ENCODE measurements around the gene CLMN.

Gene CLMN

DNA sequence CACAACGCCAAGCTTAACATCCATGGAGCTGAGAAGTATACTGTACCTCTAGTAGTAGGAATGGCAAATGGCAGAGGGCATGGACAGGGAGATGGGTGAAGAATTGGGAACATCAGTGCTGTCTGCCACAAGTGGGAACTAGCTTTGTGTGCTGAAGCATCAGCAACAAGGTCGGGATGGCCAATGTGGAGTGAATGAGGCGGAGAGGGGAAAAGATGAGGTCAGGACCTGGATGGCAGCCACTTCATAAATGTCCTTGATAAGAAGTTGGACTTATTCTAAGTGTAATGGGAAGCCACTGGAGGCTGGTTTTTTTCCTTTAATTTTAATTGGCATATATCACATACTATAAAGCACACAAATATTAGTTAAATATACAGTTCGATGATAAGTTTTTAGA, 21.9 kb upstream of the CLMN start:
- no peak for DNase-seq

DNA sequence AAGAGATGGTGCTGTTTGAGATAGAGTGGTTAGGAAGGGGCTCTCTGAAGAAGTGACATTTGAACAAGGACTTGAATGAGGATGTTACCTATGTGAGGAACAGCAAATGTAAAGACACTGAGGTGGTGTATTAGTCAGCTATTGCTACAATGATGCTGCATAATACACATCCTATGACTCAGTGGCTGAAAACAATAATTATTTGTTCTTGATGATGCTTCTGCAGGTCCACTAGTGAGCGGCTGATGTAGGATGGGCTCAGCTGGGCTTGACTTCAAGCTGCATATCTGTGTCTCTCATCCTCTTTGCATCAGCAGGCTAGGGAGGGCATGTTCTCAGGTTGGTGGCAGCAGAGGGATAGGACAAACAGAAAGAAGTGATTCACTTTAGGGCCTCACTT, 21.4 kb upstream of the CLMN start:
- no peak for DNase-seq

DNA sequence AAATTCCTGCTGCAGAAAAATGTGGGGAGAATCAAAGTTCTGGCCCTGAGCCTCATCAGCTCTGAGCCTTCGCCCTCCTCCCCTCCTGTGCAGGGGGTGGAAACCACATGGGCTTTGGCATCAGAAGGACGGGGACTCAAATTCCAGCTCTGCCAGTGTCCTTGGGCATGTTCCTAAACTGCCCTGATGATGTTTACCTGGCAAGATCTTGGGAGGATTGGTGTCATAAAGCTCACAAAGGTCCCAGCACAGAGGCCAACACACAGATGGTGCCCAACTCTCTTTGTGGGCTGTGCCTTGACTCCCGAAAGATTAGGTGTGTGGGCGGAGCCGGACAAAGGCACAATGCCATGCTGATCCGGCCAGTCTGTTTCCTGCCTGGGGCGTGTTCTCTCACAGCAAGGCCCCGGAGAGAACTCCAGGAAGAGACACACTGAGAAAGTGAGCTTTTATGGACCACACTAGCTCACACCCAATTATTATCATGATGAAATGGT, 20.5 kb upstream of the CLMN start:
- no peak for DNase-seq

DNA sequence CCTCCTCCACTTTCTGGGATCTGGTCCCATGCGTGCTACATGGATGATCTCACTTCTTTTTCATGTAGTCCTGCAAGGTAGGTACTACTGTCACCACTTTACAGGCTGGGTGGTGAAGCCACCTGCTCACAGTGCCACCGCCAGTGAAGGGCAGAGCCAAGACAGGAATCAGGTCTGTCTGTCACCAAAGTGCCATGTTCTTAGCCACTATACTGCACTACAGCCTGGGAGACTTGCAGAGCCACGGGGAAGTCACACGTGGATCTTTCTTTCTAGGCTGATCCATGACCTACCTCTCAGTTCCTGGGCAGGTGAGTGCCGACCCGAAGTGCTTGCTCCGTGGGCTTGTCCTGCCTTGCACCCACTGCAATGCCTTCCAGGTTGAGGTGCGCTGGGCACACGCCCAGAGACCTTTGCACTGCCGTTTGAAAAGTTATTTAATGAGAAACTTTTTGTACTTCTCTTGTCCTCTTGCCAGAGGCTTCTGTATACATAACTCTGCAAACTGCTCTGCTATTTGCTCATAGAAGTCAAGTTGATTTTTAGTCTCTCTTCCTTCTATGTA, 19.7 kb upstream of the CLMN start:
- DNase-seq = no peak

DNA sequence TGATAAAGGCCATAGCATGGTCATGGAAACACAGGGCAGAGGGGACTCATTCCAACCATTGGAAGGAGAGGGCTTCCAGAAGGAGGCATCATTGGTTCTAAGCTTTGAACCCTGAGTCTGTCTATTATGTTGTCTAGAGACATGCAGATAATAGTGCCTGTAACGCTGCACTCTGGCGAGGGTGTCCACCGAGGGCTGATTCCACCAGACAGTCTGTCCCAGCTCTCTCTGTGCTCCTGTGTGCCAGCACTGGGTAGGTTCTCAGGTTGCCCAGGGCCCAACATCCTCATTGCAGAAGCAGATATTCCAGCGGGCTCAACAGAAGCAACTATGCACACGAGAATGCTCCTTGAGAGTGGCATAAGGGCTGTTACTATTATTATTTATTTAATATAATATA, 18.7 kb upstream of the CLMN start:
- no peak for DNase-seq

DNA sequence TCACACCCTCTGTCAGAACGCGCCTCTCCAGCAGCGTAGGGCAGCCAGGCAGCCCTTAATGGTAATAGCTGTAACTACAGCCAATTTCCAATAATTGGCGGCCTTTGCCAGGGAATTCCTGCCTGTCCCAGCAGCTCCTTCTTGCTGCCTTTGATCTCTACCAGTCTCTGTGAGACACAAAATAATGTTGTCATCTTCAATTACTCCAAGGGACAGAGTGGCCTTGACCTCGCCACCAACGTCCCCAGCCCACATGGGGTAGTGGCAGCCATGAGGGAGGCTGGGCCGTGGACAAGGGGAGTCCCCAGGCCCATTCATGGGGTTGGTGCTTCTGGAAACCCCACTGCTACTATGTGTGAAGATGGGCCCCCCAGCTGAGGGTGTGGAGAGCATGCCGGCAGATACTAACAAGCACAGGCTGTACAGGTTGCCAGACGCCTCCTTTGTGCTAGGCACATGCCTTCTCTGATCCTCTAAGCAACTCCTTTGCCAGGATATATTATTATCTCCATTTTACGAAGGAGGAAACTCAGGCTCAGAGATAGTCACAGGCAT, 17.4 kb upstream of the CLMN start:
- DNase-seq = no peak

DNA sequence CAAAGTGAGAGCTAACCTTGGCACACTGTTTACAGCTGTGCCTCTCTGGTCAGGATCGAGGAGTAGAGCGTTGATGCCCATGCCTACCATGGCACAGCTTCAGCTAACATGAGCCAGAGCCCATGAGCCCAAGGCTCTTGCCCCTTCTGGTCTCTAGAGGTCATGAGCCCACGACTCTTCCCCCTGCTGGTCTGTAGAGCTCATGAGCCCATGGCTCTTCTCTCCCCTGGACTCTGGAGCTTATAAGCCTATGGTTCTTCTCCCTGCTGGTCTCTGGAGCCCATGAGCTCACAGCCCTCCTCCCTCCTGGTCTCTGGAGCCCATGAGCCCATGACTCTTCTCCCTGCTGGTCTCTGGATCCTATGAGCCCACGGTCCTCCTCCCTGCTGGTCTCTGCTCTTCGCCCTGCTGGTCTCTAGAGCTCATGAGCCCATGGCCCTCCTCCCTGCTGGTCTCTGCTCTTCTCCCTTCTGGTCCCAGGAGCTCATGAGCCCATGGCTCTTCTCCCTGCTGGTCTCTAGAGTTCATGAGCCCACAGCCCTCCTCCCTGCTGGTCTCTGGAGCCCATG, 16.6 kb upstream of the CLMN start:
- DNase-seq = no peak

DNA sequence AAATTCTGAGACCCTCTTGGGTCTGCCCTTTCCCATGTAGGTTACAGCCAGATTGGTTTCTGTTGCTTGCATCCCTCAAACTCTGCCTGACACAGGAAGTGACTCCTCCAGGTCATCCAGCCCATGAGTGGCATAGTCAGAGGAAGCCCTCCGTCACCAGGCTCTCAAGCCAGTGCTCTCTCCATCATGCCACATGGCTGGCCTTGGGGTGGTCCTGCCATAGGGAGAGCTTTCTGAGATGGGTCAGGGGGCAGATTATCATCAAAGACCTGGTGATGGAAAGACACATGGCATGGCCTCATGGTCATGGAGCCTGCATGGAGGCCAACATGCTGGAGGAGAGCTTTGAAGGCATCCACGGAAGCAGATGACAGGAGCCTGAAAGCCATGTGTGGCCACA, 15.4 kb upstream of the CLMN start:
- no peak for DNase-seq

DNA sequence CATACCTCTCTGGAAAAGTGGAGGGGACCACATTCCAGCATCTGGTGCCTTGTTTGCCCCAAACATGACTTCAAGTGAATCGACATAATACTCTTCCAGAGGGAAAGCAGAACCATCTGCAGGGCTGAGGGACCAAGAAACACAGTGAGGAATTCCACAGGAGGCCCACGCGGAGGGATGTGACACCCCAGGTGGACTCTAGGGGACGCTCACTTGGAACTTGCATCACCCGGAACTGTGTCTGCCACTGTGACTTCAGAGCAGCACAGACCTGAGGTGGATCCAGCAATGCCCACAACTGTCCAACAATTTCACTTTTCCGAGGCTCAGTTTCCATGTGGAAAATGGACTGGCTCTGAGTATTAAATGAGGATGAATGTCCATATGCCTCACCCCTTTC, 14.3 kb upstream of the CLMN start:
- no peak for DNase-seq

DNA sequence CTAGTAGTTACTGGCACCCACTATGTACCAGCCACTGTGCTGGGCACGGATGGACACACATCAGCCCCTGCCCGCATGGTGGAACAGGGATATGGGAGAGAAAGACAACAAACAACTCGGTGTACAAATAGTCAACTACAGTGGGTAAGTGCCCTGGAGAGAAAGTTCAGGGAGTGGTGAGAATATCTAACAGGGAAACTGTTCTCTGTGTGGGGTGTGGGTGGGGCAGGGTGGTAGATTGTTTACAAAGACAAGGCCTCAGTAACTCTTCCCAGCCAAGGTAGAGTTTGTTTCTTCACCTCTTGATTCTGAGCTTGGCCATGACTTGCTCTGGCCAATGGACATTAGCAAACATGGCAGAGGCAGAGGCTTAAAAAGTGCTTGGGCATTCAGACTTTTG, 12.9 kb upstream of the CLMN start:
- DNase-seq = no peak

DNA sequence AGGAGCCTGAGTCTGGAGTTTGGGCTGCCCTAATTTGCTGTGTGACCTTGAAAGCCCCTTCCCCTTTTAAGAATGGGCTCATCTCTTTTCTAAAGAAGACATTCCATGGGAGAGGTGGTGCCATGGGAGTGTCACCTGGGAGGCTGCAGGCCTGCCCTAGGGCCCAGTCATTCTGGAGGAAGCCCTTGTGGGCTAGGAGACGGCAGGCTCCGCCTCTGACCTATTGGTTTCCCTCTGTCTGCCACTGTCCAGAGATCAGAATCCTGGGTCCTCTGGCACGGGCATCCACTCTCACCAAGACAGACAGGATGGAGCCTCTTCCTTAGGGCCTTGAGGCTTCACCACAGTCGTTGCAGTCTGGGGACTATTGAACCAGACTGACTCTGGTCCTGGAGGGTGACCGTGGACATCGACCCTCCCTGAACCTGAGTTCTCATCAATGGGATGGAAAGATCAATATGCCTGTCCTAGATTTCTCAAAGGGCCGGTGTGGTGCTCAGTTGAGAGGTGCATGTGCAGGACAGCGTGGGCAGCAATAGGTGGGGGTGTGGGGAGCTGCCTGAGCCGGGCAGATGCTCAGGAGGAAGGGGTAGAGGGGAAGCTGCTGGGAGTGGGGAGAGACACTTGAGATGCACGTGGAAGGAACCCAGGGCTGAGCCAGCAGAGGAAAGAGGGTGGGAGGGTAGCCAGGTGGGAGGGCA, 12.2 kb upstream of the CLMN start:
- no peak for DNase-seq

DNA sequence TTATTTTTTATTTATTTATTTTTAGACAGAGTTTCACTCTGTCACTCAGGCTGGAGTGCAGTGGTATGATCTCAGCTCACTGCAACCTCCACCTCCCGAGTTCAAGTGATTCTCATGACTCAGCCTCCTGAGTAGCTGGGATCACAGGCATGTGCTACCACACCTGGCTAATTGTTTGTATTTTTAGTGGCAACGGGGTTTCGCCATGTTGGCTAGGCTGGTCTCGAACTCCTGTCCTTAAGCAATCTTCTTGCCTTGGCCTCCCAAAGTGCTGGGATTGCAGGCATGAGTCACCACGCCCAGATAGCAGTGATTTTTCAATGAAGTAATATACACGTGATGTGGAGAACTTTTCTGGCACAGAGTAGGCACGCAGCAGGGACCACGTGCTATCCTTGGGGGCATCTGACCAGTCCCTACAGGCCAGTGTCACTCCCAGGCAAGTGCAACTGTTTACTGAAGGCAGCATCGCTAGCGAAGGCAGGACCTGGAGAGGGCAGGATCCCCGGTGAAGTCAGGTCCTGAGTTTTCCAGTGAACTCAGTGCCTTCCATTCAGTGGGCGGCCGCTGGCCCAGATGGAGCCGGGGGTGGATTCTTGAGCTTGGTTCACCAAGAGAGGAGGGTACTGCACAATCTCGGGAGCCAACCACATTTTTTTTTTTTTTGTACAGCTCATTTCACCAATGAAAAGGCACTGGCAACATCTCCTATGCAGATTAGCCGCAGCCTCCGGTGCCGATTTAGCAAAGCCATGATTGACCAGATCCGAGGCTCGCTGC, 11.1 kb upstream of the CLMN start:
- DNase-seq = no peak

DNA sequence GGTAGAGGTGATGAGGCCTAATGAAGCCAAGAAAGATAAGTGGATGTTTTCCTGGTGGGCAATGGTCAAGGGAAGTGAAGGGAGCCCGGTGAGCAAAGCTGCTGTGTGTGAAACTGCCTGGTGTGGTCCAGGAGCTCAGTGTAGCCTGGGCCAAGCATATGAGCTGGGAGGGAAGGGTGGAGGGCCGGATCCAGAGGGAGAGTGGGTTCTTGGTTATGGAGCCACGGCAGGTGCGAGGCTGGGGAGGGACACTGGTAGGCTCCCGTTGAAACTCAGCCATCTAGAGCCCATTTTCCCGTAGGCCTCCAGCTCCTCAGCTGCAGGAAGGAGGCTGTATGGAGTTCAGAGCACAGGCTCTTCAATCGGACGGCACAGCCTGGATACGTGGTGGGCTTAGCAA, 10.2 kb upstream of the CLMN start:
- no peak for DNase-seq

DNA sequence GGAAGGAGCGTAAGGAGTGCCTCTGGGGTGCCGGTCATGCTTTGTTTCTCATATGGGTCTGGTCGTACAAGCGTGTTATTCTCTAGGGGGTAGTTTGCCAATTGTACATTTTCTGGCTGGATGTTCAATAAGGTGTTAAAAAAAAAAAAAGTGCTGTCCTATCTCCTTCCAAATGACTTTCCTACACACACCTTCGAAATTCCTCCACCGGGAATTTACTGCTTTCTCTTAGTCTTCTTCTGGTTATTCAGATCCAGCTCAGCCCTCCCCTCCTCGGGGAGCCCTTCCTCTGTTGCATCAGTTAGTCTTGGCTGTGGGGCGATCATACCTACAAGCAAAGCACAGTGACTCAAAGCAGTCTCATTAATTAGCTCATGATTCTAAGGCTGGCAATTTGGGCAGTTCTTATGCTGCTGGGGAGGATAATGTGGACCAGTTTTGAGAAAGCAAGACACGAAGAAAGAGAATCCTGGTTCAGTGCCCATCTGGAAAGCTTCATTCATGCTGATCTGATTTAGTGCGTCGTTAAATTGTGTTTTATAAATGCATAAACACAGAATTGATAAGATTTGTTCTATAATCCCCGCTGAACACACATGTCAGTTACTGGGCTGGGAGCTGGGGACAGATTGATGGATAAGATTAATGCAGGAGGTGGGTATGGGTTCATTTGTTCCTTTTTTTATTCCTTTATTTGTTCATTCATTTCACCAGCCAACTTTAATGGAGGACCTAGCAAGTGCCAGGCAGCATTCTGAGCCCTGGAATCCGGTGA, 9.2 kb upstream of the CLMN start:
- no peak for DNase-seq

DNA sequence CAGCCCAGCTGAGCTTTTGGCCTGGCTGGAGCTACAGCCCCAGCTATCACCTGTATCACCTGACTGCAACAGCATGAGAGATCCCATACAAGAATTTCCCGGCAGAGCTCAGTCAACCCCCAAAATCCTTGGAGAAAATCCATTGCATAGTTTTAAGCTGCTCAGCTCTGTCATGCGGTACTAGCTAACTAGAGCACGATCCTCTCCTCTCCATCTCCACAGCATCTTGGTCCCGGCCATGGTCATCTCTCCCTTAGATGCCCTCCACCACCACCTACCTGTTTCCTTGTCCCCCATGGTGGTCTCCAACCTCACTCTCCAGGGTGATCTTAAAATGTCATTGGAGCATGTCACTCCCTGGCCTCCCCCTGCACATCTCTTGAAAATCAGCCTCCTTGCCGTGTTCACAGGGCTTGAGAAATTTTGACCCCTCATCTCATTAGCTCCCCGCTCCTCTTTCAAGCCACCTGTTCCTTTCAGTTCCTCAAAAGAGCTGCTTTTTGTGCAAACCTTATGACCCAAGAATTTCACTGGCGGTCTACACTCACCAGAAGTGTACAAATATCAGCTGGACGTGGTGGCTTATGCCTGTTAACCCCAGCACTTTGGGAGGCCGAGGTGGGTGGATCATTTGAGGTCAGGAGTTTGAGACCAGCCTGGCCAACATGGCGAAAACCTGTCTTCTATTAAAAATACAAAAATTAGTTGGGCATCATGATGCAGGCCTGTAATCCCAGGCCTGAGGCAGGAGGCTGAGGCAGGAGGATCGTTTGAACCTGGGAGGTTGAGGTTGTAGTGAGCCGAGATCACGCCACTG, 8.1 kb upstream of the CLMN start:
- no peak for DNase-seq

DNA sequence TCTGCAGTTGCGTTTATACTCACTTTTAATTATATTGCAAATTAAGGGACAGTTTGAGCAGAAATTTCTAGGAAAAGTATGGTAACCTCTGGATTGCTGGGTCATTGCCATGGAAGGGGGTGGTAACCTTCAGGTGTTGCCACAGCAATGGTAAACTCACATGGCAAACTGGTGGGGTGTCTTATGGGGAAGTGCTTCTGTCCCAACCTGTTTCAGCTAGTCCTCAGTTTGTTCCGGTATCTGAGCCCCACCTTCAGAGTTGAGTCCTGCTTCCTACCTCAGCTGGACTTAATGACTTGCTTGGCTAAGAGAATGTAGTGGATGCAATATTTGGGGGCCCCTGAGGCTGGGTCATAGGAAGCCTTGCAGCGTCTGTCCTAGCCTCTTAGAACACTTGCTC, 7.3 kb upstream of the CLMN start:
- DNase-seq = no peak

DNA sequence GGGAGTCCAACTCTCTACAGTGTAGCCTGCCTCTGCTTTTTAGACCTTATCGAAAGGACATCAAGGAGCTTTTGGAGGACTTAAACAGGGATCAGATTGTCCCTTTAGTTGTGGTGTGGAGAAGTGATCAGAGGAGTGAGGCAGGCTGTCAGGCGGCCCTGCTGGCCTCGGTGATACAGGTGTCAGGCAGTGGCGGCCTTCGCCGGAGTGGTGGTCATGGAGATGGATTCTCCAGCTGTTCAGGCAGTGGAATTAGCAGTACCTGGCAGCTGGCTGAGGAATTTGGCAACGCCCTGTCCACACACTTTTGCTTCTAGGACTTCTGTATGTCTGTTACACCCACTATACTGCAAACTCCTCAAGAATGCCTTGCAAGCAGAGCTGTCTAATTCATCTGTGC, 4.2 kb upstream of the CLMN start:
- no peak for DNase-seq

DNA sequence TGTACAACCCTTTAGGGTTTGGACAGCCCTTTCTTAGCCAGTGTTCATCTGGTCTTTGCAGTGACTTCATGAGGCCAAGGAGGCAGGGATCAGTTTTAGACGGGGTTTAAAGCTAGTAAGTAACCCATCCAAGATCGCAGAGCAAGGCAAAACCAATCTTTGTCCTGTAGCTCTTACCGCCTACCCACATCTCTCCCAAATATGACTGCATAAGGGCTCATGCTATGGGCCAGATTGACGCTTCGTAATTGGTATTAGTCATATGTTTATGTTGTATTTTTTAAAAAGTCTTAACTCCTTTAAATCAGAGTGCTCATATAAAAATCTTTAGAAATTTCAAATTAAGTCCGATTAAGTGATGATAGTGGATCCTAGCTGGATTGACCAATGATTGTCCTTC, 3.7 kb upstream of the CLMN start:
- DNase-seq = no peak

DNA sequence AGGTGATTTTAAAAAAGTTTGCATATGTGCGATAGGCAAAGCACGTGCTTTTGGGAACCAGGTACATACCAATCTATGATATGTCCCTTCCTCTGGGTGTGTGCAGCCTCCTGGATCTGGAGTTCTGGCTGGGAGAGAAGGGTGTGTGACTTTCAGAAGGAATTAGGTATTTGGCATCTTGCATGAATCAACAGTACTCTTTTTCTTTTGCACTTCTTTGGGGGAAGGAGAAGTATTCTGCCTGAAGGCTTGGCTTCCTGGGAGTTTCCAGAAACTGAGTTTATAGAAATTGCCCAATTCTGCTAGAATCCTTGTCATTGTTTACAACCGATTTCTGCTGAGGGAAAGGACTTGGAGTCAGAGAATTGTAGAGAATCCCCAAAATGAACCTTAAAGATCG, 2.9 kb upstream of the CLMN start:
- DNase-seq = no peak

DNA sequence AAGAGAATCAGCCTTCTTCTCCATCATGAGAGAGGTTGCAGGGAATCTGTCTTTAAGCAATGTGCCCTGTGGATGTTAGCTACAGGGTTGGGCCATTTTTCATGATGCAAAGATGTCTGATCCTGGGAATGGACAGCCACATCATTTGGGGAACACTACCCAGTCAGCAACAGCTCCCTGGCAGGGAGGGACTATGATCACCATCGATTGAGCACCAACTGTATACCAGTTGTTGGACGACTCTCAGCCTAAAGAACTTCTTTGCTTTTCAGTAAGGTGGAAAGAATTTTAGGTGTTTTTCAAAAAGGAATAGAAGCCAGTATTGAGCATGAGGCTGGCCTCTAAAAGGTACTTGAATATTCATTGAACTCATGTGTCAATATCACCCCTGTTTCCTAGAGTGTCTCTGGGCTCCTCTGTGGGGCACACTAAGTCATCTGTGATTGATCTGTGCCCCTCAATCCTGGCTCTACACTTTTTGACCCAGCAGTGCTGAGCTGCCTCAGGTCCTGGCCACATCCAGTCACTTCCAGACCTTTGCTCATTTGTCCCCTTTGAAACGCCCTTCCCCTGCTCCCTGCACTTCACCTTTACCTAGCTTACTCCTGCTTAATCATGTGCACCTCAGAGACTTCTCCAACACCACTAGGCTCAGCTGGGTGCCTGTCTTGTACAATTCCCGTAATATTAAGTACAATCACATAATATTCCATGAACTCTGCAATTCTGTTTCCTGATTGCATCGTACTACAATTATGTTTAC, 2.2 kb upstream of the CLMN start:
- no peak for DNase-seq

DNA sequence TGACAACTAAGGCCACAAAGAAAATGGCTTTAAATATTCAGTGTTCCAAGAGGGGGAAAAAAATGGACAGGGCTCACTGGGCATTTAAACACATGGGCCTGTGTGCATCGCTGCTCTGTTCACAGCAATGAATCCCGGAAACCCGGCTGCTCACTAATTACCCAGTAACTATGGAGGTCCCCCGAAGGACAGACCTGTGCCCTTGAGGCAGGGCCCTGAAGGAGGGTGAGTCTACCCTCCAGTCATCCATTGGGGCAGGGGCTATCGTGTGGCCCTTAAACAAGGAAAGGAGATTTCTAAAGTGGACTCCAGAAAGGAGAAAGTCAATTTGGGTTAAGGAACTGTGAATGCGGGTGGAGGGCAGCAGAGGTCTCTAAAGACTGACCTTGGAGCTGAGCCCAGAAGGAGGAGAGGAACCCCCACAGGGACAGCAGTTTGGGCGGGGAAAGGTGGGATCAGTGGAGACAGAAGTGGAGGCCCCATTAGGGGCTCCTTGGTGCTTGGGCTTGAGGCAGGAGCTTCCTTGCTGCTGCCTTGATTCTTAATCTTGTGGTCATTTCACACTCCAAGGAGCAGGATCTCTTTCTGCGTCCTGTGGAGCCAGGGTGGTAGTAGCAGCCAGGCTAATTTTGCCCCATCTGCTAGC, 1.4 kb upstream of the CLMN start:
- no peak for DNase-seq

Data from activated CD8-positive, alpha-beta memory T cell treated with anti-CD3 and anti-CD28 coated beads, Interleukin-2, amount 50 U/mL, for 4 hours (primary cell).